ENCODE measurements around the gene MAP3K20. TPM values are rescaled to one million over a fixed set of nuclear protein-coding genes. Genes with fewer than 3 reads are reported as not detected.
A peak's percentile ranks its signal among the peaks of the same experiment; 100 is the strongest.

The MAP3K20 gene
- total RNA-seq, 1 experiment from 2014 or later: 44.5 TPM

GRCh38 chr2:173296235-173296634 is 220.6 kb downstream of the MAP3K20 start:
- peaks cover 32% of the 10 kb centered on the region for H3K9me3 Mint-ChIP-seq (ENCODE audit: unreplicated experiment)
- H3K4me1 Mint-ChIP-seq (ENCODE audit: low read depth, unreplicated experiment): no peaks in the 10 kb centered on the region
- no peak overlapping the region for H3K27ac Mint-ChIP-seq (ENCODE audit: unreplicated experiment)
- H3K27me3 Mint-ChIP-seq (ENCODE audit: insufficient read depth, unreplicated experiment): no peaks in the 10 kb centered on the region
- Histone ChIP-seq H3K4me3 (ENCODE audit: low read depth, low read length) (no peak overlapping the region), H3K27me3 (replicated peaks; ENCODE audit: control insufficient read depth, insufficient read depth, low read length) (no peaks in the 10 kb centered on the region), H3K36me3 (ENCODE audit: control insufficient read depth, insufficient read depth, low read length) (no peaks in the 10 kb centered on the region), H3K9me3 (peaks cover 43% of the 10 kb centered on the region), H3K4me1 (0 out of 2 replicates have a peak, but pooled peaks cover 3% of the 10 kb centered on the region)
- CTCF ChIA-PET: no interaction called here
- BruUV-seq (replicated peaks): no TSS peak
- intact Hi-C loops (cut with micrococcal nuclease; ENCODE audit: unreplicated experiment): no loop called here
- POLR2A ChIA-PET: no interaction called here
- H3K36me3 Mint-ChIP-seq (ENCODE audit: insufficient read depth, unreplicated experiment): no peaks in the 10 kb centered on the region
- H3K4me3 Mint-ChIP-seq (ENCODE audit: unreplicated experiment): no peak overlapping the region
- DNase-seq: no peak
- TF ChIP-seq, protein P1, sequence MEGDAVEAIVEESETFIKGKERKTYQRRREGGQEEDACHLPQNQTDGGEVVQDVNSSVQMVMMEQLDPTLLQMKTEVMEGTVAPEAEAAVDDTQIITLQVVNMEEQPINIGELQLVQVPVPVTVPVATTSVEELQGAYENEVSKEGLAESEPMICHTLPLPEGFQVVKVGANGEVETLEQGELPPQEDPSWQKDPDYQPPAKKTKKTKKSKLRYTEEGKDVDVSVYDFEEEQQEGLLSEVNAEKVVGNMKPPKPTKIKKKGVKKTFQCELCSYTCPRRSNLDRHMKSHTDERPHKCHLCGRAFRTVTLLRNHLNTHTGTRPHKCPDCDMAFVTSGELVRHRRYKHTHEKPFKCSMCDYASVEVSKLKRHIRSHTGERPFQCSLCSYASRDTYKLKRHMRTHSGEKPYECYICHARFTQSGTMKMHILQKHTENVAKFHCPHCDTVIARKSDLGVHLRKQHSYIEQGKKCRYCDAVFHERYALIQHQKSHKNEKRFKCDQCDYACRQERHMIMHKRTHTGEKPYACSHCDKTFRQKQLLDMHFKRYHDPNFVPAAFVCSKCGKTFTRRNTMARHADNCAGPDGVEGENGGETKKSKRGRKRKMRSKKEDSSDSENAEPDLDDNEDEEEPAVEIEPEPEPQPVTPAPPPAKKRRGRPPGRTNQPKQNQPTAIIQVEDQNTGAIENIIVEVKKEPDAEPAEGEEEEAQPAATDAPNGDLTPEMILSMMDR (IDR thresholded peaks at IDR 0.05; ENCODE audit: insufficient read depth in 1 of 2, low read depth in 1 of 2, low read length in 1 of 2, severe bottlenecking in 1 of 2, unreplicated experiment in 1 of 2): no peak

DNA sequence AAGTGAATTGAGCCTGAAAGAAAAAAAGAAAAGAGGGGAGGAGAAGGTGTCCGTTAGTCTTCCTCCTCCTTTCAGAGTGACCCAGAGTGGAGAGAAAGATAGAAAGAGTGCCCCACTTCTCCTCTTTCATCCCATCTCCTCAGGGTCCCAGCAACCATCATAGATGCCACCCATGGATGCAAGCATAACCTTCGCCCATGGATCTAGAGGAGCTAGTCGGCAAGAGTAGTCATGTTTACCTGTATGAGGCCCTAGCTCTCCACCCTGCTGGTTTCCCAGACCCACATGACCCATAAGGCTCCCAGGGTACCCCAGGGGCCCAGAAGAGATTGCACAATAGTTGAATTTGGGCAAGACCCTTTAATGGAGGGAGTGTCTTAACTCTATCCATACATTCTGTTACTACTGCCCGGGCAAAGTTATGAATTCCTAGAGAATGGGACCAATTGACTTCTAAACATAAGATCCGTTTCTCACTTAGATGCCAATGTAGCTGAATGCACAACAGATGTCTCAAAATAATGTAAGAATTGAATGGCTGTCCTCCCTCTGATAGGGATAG is 223.0 kb downstream of the MAP3K20 start:
- BruUV-seq (replicated peaks): no TSS peak
- Histone ChIP-seq H3K27me3 (replicated peaks; ENCODE audit: control insufficient read depth, insufficient read depth, low read length) (no peaks in the 10 kb centered on the region), H3K4me3 (ENCODE audit: low read depth, low read length) (no peak overlapping the region), H3K4me1 (0 out of 2 replicates have a peak, but pooled peaks cover 3% of the 10 kb centered on the region), H3K9me3 (peaks cover 46% of the 10 kb centered on the region), H3K36me3 (ENCODE audit: control insufficient read depth, insufficient read depth, low read length) (no peaks in the 10 kb centered on the region)
- Mint-ChIP-seq H3K36me3 (ENCODE audit: insufficient read depth, unreplicated experiment) (no peaks in the 10 kb centered on the region), H3K9me3 (ENCODE audit: unreplicated experiment) (peaks cover 32% of the 10 kb centered on the region), H3K27me3 (ENCODE audit: insufficient read depth, unreplicated experiment) (no peaks in the 10 kb centered on the region), H3K4me3 (ENCODE audit: unreplicated experiment) (no peak overlapping the region), H3K4me1 (ENCODE audit: low read depth, unreplicated experiment) (no peaks in the 10 kb centered on the region), H3K27ac (ENCODE audit: unreplicated experiment) (no peak overlapping the region)
- ChIA-PET CTCF (no interaction called here), POLR2A (no interaction called here)
- TF ChIP-seq, protein P1 (IDR thresholded peaks at IDR 0.05; ENCODE audit: insufficient read depth in 1 of 2, low read depth in 1 of 2, low read length in 1 of 2, severe bottlenecking in 1 of 2, unreplicated experiment in 1 of 2): no peak
- intact Hi-C loops (cut with micrococcal nuclease; ENCODE audit: unreplicated experiment): no loop called here
- DNase-seq: no peak

DNA sequence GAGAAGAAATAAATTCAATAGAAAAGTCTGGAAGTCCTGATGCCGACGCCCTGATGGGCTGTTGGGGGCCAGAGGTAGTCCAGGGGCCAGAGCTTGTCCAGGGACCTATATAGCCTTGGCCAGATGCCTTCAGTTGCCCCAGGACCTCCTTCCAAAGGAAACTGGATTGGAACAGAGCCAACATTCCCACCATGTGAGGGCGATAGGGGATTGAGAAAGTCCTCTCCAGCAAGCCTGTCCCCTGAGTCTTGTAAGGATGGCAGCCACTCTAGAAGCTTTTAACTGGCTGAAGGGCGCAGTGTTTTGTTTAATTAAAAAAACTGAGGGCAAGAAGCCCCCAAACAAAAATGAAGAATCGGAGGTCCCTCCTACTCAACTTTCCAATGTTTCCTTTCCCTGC is 224.1 kb downstream of the MAP3K20 start:
- TF ChIP-seq, protein P1 (IDR thresholded peaks at IDR 0.05; ENCODE audit: insufficient read depth in 1 of 2, low read depth in 1 of 2, low read length in 1 of 2, severe bottlenecking in 1 of 2, unreplicated experiment in 1 of 2): no peak
- no peaks in the 10 kb centered on the region for H3K36me3 Mint-ChIP-seq (ENCODE audit: insufficient read depth, unreplicated experiment)
- no peak overlapping the region for H3K4me3 Mint-ChIP-seq (ENCODE audit: unreplicated experiment)
- Histone ChIP-seq H3K9me3 (peaks cover 46% of the 10 kb centered on the region), H3K4me1 (0 out of 2 replicates have a peak, but pooled peaks cover 3% of the 10 kb centered on the region), H3K27me3 (replicated peaks; ENCODE audit: control insufficient read depth, insufficient read depth, low read length) (no peaks in the 10 kb centered on the region), H3K4me3 (ENCODE audit: low read depth, low read length) (no peak overlapping the region), H3K36me3 (ENCODE audit: control insufficient read depth, insufficient read depth, low read length) (no peaks in the 10 kb centered on the region)
- peaks cover 32% of the 10 kb centered on the region for H3K9me3 Mint-ChIP-seq (ENCODE audit: unreplicated experiment)
- H3K27ac Mint-ChIP-seq (ENCODE audit: unreplicated experiment): no peak overlapping the region
- peak in 1 of 2 experiments; percentile 4 for DNase-seq
- no peaks in the 10 kb centered on the region for H3K4me1 Mint-ChIP-seq (ENCODE audit: low read depth, unreplicated experiment)
- H3K27me3 Mint-ChIP-seq (ENCODE audit: insufficient read depth, unreplicated experiment): no peaks in the 10 kb centered on the region
- intact Hi-C loops (cut with micrococcal nuclease; ENCODE audit: unreplicated experiment): no loop called here
- no TSS peak for BruUV-seq (replicated peaks)
- ChIA-PET POLR2A (no interaction called here), CTCF (no interaction called here)
